IMR-90 (cell line): ENCODE measurements around the gene ARHGAP24. TPM values are rescaled to one million over a fixed set of nuclear protein-coding genes. Genes with fewer than 3 reads are reported as not detected.

Experiments used
- ATAC-seq: fragments of 200-7000 bp; cut with Tn5 transposase; 2 replicates; pipeline ENCODE4 v1.9.1; 2020; ENCODE audit warnings: low read depth, mild to moderate bottlenecking, moderate library complexity
- BruUV-seq: library from RNA; stranded (reverse); fragments of 400-500 nt; replicated peaks from 2 replicates; lab custom pipeline; 2021; lab: Mats Ljungman, UMichigan
- CTCF ChIA-PET: fragments of 300-600 bp; formaldehyde crosslinking; extraction: SDS; loops from one replicate; lab custom pipeline; 2021; ENCODE audit warnings: antibody characterized with exemption; lab: Yijun Ruan, JAX
- POLR2A ChIA-PET: fragments of 300-600 bp; sonication (Branson Sonifier 250); formaldehyde crosslinking; loops from one replicate; lab custom pipeline; 2022; ENCODE audit warnings: antibody characterized with exemption; ENCODE audit not compliant: unreplicated experiment; lab: Charles Lee
- DNase-seq: peaks from one replicate; pipeline ENCODE4 v3.0.0; 2013
- H2AFZ ChIP-seq: replicated peaks from 2 replicates; pipeline ENCODE3; 2013; ENCODE audit warnings: low read length, mild to moderate bottlenecking; ENCODE audit not compliant: poor library complexity
- H2AK5ac ChIP-seq: 2 replicates; pipeline ENCODE4 v1.6.1; 2013; ENCODE audit warnings: low read depth, low read length, inconsistent platforms
- H2AK9ac ChIP-seq: replicated peaks from 2 replicates; pipeline ENCODE3; 2013; ENCODE audit warnings: mild to moderate bottlenecking, low read depth, low read length, moderate library complexity; ENCODE audit not compliant: poor library complexity
- H2BK120ac ChIP-seq: 2 replicates; pipeline ENCODE4 v1.6.1; 2013; ENCODE audit warnings: low read depth, low read length, inconsistent platforms
- H2BK15ac ChIP-seq: 3 replicates; pipeline ENCODE4 v1.6.1; 2013; ENCODE audit warnings: low read depth, low read length, inconsistent platforms
- H2BK20ac ChIP-seq: 2 replicates; pipeline ENCODE4 v1.6.1; 2013; ENCODE audit warnings: low read depth, mild to moderate bottlenecking, inconsistent platforms, low read length, moderate library complexity
- H2BK5ac ChIP-seq: 2 replicates; pipeline ENCODE4 v1.6.1; 2013; ENCODE audit warnings: mild to moderate bottlenecking, low read depth, low read length, inconsistent platforms; ENCODE audit not compliant: poor library complexity, severe bottlenecking
- H3K14ac ChIP-seq: replicated peaks from 2 replicates; pipeline ENCODE4 v1.6.1; 2013; ENCODE audit warnings: low read depth, low read length, inconsistent platforms
- H3K18ac ChIP-seq: 2 replicates; pipeline ENCODE4 v1.6.1; 2013; ENCODE audit warnings: low read depth, low read length, control low read depth
- H3K23ac ChIP-seq: 2 replicates; pipeline ENCODE4 v1.6.1; 2013; ENCODE audit warnings: low read depth, low read length, inconsistent platforms
- H3K27ac ChIP-seq: 2 replicates; pipeline ENCODE4 v1.5.1; 2013; ENCODE audit warnings: mild to moderate bottlenecking, control low read depth, low read length; ENCODE audit not compliant: insufficient read depth
- H3K27me3 ChIP-seq: 2 replicates; pipeline ENCODE4 v1.6.1; 2013; ENCODE audit warnings: low read length; ENCODE audit not compliant: control insufficient read depth, insufficient read depth
- H3K36me3 ChIP-seq: 2 replicates; pipeline ENCODE4 v1.6.1; 2013; ENCODE audit warnings: low read length, mixed read lengths; ENCODE audit not compliant: control insufficient read depth, insufficient read depth
- H3K4ac ChIP-seq: 2 replicates; pipeline ENCODE4 v1.6.1; 2013; ENCODE audit warnings: low read depth, low read length, inconsistent platforms
- H3K4me1 ChIP-seq: 2 replicates; pipeline ENCODE4 v1.6.1; 2013; ENCODE audit warnings: low read length, mixed read lengths; ENCODE audit not compliant: control insufficient read depth, insufficient read depth
- H3K4me2 ChIP-seq: 2 replicates; pipeline ENCODE4 v1.6.1; 2013; ENCODE audit warnings: low read depth, mild to moderate bottlenecking, control low read depth, low read length, moderate library complexity
- H3K4me3 ChIP-seq: 2 replicates; pipeline ENCODE4 v1.5.1; 2013; ENCODE audit warnings: low read depth, mild to moderate bottlenecking, control low read depth, low read length, moderate library complexity; ENCODE audit not compliant: insufficient read depth
- H3K56ac ChIP-seq: 2 replicates; pipeline ENCODE4 v1.6.1; 2013; ENCODE audit warnings: low read length, inconsistent platforms; ENCODE audit not compliant: insufficient read depth; ENCODE audit errors: extremely low read depth
- H3K79me1 ChIP-seq, 2 experiments: 2 replicates each; pipeline ENCODE4 v1.6.1; 2013; ENCODE audit warnings: low read length in 2 of 2, inconsistent platforms in 1 of 2, low read depth in 1 of 2
- H3K9ac ChIP-seq: 2 replicates; pipeline ENCODE4 v1.6.1; 2013; ENCODE audit warnings: low read depth, low read length, control low read depth
- H3K9me1 ChIP-seq: 2 replicates; pipeline ENCODE4 v1.6.1; 2013; ENCODE audit warnings: low read length, inconsistent platforms; ENCODE audit not compliant: insufficient read depth
- H3K9me3 ChIP-seq: 2 replicates; pipeline ENCODE4 v1.6.1; 2013; ENCODE audit warnings: low read length; ENCODE audit not compliant: control insufficient read depth, insufficient read depth
- H4K20me1 ChIP-seq: 2 replicates; pipeline ENCODE4 v1.6.1; 2013; ENCODE audit warnings: low read length, inconsistent platforms; ENCODE audit not compliant: insufficient read depth
- H4K5ac ChIP-seq: 2 replicates; pipeline ENCODE4 v1.6.1; 2013; ENCODE audit warnings: mild to moderate bottlenecking, low read depth, low read length, control low read depth
- H4K8ac ChIP-seq, 2 experiments: 2 replicates each; pipeline ENCODE4 v1.6.1; 2013; ENCODE audit warnings: low read depth in 2 of 2, low read length in 2 of 2, control low read depth in 1 of 2, inconsistent platforms in 1 of 2
- H4K91ac ChIP-seq: 2 replicates; pipeline ENCODE4 v1.6.1; 2013; ENCODE audit warnings: low read depth, low read length, inconsistent platforms; ENCODE audit not compliant: insufficient read depth
- BHLHE40 ChIP-seq: fragments of 150-350 bp; IDR thresholded peaks from 2 replicates; pipeline ENCODE4 v1.6.1; 2016; ENCODE audit warnings: mild to moderate bottlenecking, low read depth, low read length
- CEBPB ChIP-seq: IDR thresholded peaks from 2 replicates; pipeline ENCODE4 v1.6.1; 2012; ENCODE audit warnings: low read depth, low read length, improper control_type of control experiment
- CHD1 ChIP-seq: IDR thresholded peaks from 2 replicates; pipeline ENCODE4 v1.6.1; 2012; ENCODE audit warnings: low read depth, low read length, improper control_type of control experiment
- FOS ChIP-seq: fragments of 150-350 bp; IDR thresholded peaks from 2 replicates; pipeline ENCODE4 v1.6.1; 2016; ENCODE audit warnings: low read depth, low read length
- MXI1 ChIP-seq: IDR thresholded peaks from 2 replicates; pipeline ENCODE4 v1.6.1; 2012; ENCODE audit warnings: low read depth, mild to moderate bottlenecking, low read length, moderate library complexity, borderline replicate concordance
- POLR2A ChIP-seq: IDR thresholded peaks from 2 replicates; pipeline ENCODE4 v1.6.1; 2012; ENCODE audit warnings: mild to moderate bottlenecking, low read depth, low read length
- RCOR1 ChIP-seq: IDR thresholded peaks from 2 replicates; pipeline ENCODE4 v1.6.1; 2012; ENCODE audit warnings: mild to moderate bottlenecking, low read length, improper control_type of control experiment; ENCODE audit not compliant: insufficient replicate concordance
- RFX5 ChIP-seq: IDR thresholded peaks from 2 replicates; pipeline ENCODE4 v1.8.0; 2012; ENCODE audit warnings: low read depth, mild to moderate bottlenecking, low read length, moderate library complexity
- WGBS, 2 experiments: methylation state at CpG; one replicate each; pipeline versions ENCODE4 v1.1.5 to v1.1.7; 2013; ENCODE audit warnings: missing lambda C conversion rate in 2 of 2; ENCODE audit not compliant: insufficient read length in 1 of 2; ENCODE audit errors: extremely low coverage in 2 of 2; 5-methylcytosine and 5-hydroxymethylcytosine counted together
- dilution Hi-C: fragments of 300-500 bp; cut with HindIII; formaldehyde crosslinking; loops from one replicate; pipeline ENCODE4 v1.14.3; 2018; ENCODE audit warnings: low sequenced_read_pairs; ENCODE audit not compliant: unreplicated experiment
- in situ Hi-C: fragments of 300-500 bp; cut with MboI; formaldehyde crosslinking; loops from 3 replicates; pipeline ENCODE4 v1.14.3; 2019; ENCODE audit warnings: low sequenced_read_pairs, inconsistent platforms, mixed read lengths
- intact Hi-C: fragments of 100-400 bp; cut with micrococcal nuclease; formaldehyde crosslinking; loops from 2 replicates; pipeline ENCODE4 v1.10.0; 2022
- polyA plus RNA-seq, 3 experiments: library from polyadenylated mRNA; depleted of rRNA; stranded (reverse); fragments of >200 nt; gene quantifications; 2 replicates each; pipeline ENCODE4 v1.2.3, GENCODE V29; 2012; ENCODE audit warnings: low replicate concordance in 1 of 3
- total RNA-seq: library from RNA; depleted of rRNA; stranded (reverse); fragments of >200 nt; gene quantifications from 2 replicates; pipeline ENCODE4 v1.2.3, GENCODE V29; 2012
- TF ChIP-seq, protein P1 (sequence below): conservative IDR thresholded peaks from 2 replicates; pipeline ENCODE4 v1.5.1; 2012; ENCODE audit warnings: mild to moderate bottlenecking, low read depth, low read length, improper control_type of control experiment
- TF ChIP-seq, protein P2 (sequence below): fragments of 150-350 bp; IDR thresholded peaks from 2 replicates; pipeline ENCODE4 v1.6.1; 2016; ENCODE audit warnings: low read depth, mild to moderate bottlenecking, low read length, moderate library complexity, borderline replicate concordance
- TF ChIP-seq, protein P3 (sequence below): fragments of 150-350 bp; IDR thresholded peaks from 2 replicates; pipeline ENCODE4 v1.6.1; 2017; ENCODE audit warnings: mild to moderate bottlenecking, antibody characterized with exemption, low read length, low read depth

ARHGAP24 gene
- total and polyA plus RNA-seq, 2 of the 4 experiments (the other 2 are of a cell fraction), result 11.9 to 24.0 TPM

DNA sequence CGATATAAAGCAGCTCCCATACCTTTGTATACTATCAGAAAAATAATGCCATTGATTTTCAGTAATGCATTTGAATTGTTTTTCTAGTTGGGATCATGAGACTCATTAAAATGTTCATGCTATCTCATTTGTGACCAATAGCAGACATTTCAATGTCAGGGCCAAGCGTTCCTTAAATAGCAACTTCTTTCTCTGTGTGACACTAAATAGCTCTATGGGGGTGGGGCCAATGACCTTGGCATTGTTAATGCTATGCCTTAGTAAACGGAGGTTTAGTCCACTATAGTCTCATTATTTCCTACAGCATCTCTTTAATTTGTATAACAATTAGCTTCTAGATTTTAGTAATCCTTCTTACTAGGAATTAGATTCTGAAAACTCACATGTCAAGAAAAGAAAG lies 48.6 kb upstream of the ARHGAP24 start (continued):
- TF ChIP-seq, protein P1, sequence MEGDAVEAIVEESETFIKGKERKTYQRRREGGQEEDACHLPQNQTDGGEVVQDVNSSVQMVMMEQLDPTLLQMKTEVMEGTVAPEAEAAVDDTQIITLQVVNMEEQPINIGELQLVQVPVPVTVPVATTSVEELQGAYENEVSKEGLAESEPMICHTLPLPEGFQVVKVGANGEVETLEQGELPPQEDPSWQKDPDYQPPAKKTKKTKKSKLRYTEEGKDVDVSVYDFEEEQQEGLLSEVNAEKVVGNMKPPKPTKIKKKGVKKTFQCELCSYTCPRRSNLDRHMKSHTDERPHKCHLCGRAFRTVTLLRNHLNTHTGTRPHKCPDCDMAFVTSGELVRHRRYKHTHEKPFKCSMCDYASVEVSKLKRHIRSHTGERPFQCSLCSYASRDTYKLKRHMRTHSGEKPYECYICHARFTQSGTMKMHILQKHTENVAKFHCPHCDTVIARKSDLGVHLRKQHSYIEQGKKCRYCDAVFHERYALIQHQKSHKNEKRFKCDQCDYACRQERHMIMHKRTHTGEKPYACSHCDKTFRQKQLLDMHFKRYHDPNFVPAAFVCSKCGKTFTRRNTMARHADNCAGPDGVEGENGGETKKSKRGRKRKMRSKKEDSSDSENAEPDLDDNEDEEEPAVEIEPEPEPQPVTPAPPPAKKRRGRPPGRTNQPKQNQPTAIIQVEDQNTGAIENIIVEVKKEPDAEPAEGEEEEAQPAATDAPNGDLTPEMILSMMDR, result no peak
- TF ChIP-seq CHD1, result no peak
- no peak for TF ChIP-seq FOS
- TF ChIP-seq RCOR1, result no peak

DNA sequence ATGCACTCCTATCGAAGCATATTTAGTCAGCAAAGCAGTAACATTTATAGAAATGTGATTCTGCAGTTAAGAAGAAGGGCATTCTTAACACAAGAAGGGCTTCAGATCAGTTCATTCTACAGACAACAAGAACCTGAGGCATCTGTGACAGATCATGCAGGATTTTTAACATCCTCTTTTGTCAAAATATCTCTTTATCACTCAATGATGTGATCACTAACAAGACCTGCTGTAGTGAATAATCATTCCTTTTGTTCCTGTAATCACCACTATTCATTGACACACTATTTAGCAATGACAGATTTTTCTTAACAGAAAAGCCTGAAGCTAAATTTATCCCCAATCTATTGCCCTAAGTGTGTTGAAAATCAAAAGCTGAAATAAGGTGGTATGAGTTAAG lies 47.8 kb upstream of the ARHGAP24 start:
- in situ Hi-C loops, result no loop called here
- DNase-seq, result no peak
- POLR2A ChIA-PET, result no interaction called here
- H3K27ac ChIP-seq, result no peak overlapping the region
- intact Hi-C loops, result no loop called here
- no peak overlapping the region for H3K4ac ChIP-seq
- H3K56ac ChIP-seq, result no peak overlapping the region
- no peaks in the 10 kb centered on the region for H3K27me3 ChIP-seq
- H3K4me3 ChIP-seq, result no peak overlapping the region
- no TSS peak for BruUV-seq
- H4K8ac ChIP-seq, result no peak overlapping the region
- no peak overlapping the region for H2AK5ac ChIP-seq
- H3K18ac ChIP-seq, result no peak overlapping the region
- no peak overlapping the region for H2AFZ ChIP-seq
- H3K23ac ChIP-seq, result no peak overlapping the region
- no peak overlapping the region for H2BK15ac ChIP-seq
- no peaks in the 10 kb centered on the region for H3K36me3 ChIP-seq
- H4K5ac ChIP-seq, result no peak overlapping the region
- H2AK9ac ChIP-seq, result no peak overlapping the region
- dilution Hi-C loops, result no loop called here
- CTCF ChIA-PET, result no interaction called here
- ATAC-seq, result no peak
- no peak overlapping the region for H3K14ac ChIP-seq
- H2BK20ac ChIP-seq, result no peak overlapping the region
- H3K9me3 ChIP-seq, result no peaks in the 10 kb centered on the region
- H3K4me1 ChIP-seq, result no peaks in the 10 kb centered on the region
- H2BK120ac ChIP-seq, result no peak overlapping the region
- no peak overlapping the region for H3K4me2 ChIP-seq
- no peak overlapping the region for H4K91ac ChIP-seq
- H2BK5ac ChIP-seq, result no peak overlapping the region
- H3K9ac ChIP-seq, result no peak overlapping the region
- WGBS, 2 experiments, result no CpG with 5 or more reads among the region's 1 CpG
- H3K79me1 ChIP-seq, result no peaks in the 10 kb centered on the region
- no peaks in the 10 kb centered on the region for H3K9me1 ChIP-seq
- H4K20me1 ChIP-seq, result no peaks in the 10 kb centered on the region
- TF ChIP-seq CHD1 (no peak), BHLHE40 (no peak), MXI1 (no peak), FOS (no peak), CEBPB (no peak), RFX5 (no peak), RCOR1 (no peak), POLR2A (no peak)
- TF ChIP-seq, protein P1, result no peak
- TF ChIP-seq, protein P2, sequence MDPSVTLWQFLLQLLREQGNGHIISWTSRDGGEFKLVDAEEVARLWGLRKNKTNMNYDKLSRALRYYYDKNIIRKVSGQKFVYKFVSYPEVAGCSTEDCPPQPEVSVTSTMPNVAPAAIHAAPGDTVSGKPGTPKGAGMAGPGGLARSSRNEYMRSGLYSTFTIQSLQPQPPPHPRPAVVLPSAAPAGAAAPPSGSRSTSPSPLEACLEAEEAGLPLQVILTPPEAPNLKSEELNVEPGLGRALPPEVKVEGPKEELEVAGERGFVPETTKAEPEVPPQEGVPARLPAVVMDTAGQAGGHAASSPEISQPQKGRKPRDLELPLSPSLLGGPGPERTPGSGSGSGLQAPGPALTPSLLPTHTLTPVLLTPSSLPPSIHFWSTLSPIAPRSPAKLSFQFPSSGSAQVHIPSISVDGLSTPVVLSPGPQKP, result no peak
- TF ChIP-seq, protein P3, sequence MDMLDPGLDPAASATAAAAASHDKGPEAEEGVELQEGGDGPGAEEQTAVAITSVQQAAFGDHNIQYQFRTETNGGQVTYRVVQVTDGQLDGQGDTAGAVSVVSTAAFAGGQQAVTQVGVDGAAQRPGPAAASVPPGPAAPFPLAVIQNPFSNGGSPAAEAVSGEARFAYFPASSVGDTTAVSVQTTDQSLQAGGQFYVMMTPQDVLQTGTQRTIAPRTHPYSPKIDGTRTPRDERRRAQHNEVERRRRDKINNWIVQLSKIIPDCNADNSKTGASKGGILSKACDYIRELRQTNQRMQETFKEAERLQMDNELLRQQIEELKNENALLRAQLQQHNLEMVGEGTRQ, result no peak
